K562 (cell line): ENCODE results near the gene PPP3CB. TPM values are rescaled to one million over a fixed set of nuclear protein-coding genes. Genes with fewer than 3 reads are reported as not detected.

ENCODE experiments used
- BCOR ChIP-seq: fragments of 450-650 bp; IDR thresholded peaks from 2 replicates; pipeline ENCODE4 v1.6.1; 2016
- CHAMP1 ChIP-seq: fragments of 450-650 bp; IDR thresholded peaks from 2 replicates; pipeline ENCODE4 v1.6.1; 2016; ENCODE audit warnings: mild to moderate bottlenecking
- DMBX1 ChIP-seq: fragments of 250-450 bp; sonication (Bioruptor Pico); IDR thresholded peaks from 2 replicates; pipeline ENCODE4 v1.8.0; 2022; ENCODE audit warnings: inconsistent platforms, mild to moderate bottlenecking, moderate library complexity, borderline replicate concordance
- E2F3 ChIP-seq: fragments of 250-450 bp; sonication (Bioruptor Pico); IDR thresholded peaks from 2 replicates; pipeline ENCODE4 v1.4.0; 2020; ENCODE audit warnings: mild to moderate bottlenecking
- ETV5 ChIP-seq: sonication (generic); formaldehyde crosslinking; IDR thresholded peaks from 2 replicates; pipeline ENCODE4 v1.4.0; 2020; ENCODE audit warnings: low read depth, mild to moderate bottlenecking, missing genetic modification reagents
- GABPA ChIP-seq: fragments of 200-800 bp; sonication (Bioruptor generic); conservative IDR thresholded peaks from 2 replicates; pipeline ENCODE4 v1.6.1; 2016; ENCODE audit warnings: low read depth, missing genetic modification characterization, missing compliant biosample characterization
- JUN ChIP-seq, 2 experiments: sonication (generic) in 1 of 2; formaldehyde crosslinking in 1 of 2; IDR thresholded peaks; 2 replicates each; pipeline versions ENCODE4 v1.6.1 to v1.8.0; 2012 to 2022; ENCODE audit warnings: borderline replicate concordance in 2 of 2, mild to moderate bottlenecking in 2 of 2, improper control_type of control experiment in 1 of 2, low read depth in 1 of 2, low read length in 1 of 2, missing genetic modification reagents in 1 of 2
- KLF1 ChIP-seq: fragments of 450-650 bp; IDR thresholded peaks from 2 replicates; pipeline ENCODE4 v1.6.1; 2016; ENCODE audit warnings: missing genetic modification characterization, missing compliant biosample characterization
- MBD2 ChIP-seq: sonication (generic); IDR thresholded peaks from 2 replicates; pipeline ENCODE4 v1.6.1; 2016; ENCODE audit warnings: low read depth, borderline replicate concordance
- NR1H2 ChIP-seq: sonication (generic); formaldehyde crosslinking; IDR thresholded peaks from 2 replicates; pipeline ENCODE4 v1.4.0; 2020; ENCODE audit warnings: mild to moderate bottlenecking, missing genetic modification reagents
- POLR2G ChIP-seq: fragments of 200-400 bp; formaldehyde crosslinking; IDR thresholded peaks from 2 replicates; pipeline ENCODE4 v1.6.1; 2017; ENCODE audit warnings: low read depth, mild to moderate bottlenecking, antibody characterized with exemption, low read length, moderate library complexity
- PURB ChIP-seq: sonication (generic); formaldehyde crosslinking; IDR thresholded peaks from 2 replicates; pipeline ENCODE4 v1.9.0; 2021; ENCODE audit warnings: low read depth, mild to moderate bottlenecking, missing genetic modification reagents
- SMC3 ChIP-seq: conservative IDR thresholded peaks from 2 replicates; pipeline ENCODE4 v1.6.1; 2011; ENCODE audit warnings: low read depth, low read length, improper control_type of control experiment; ENCODE audit not compliant: insufficient read depth
- STAT6 ChIP-seq: sonication (generic); formaldehyde crosslinking; IDR thresholded peaks from 2 replicates; pipeline ENCODE4 v1.8.1; 2023; ENCODE audit warnings: mild to moderate bottlenecking, missing genetic modification reagents
- TEAD4 ChIP-seq, 2 experiments: sonication (generic) in 1 of 2; formaldehyde crosslinking in 1 of 2; IDR thresholded peaks; 2 replicates each; pipeline versions ENCODE4 v1.6.1 to v1.8.0; 2012 to 2022; ENCODE audit warnings: borderline replicate concordance in 1 of 2, inconsistent platforms in 1 of 2, low read length in 1 of 2, mild to moderate bottlenecking in 1 of 2, missing genetic modification reagents in 1 of 2
- UBTF ChIP-seq, 2 experiments: IDR thresholded peaks; 2 replicates each; pipeline ENCODE4 v1.6.1; 2012; ENCODE audit warnings: improper control_type of control experiment in 2 of 2, low read depth in 2 of 2, low read length in 2 of 2, borderline replicate concordance in 1 of 2
- ZNF212 ChIP-seq: fragments of 450-650 bp; formaldehyde crosslinking; IDR thresholded peaks from 2 replicates; pipeline ENCODE4 v1.4.0; 2020; ENCODE audit warnings: mild to moderate bottlenecking
- ZNF436 ChIP-seq: fragments of 250-450, 450-650 bp; sonication (Bioruptor Pico); formaldehyde crosslinking; IDR thresholded peaks from 2 replicates; pipeline ENCODE4 v1.7.0; 2020; ENCODE audit warnings: mild to moderate bottlenecking
- polyA plus RNA-seq, 8 experiments: library from polyadenylated mRNA; depleted of rRNA in 4 of 8; stranded (reverse) in 5 of 8; unstranded in 3 of 8; fragments of >200 nt; fragmentation: Nextera tagmentation in 2 of 8; fragmentation: Illumina TruSeq in 1 of 8; extraction: Ambion mirVana in 2 of 8; extraction: Trizol in 1 of 8; gene quantifications; 2 replicates each; pipeline versions ENCODE4 v1.2.1 to v1.2.3, GENCODE V29; 2011 to 2014; ENCODE audit warnings: inconsistent platforms in 1 of 8, missing spikeins in 1 of 8
- total RNA-seq, 7 experiments: library from RNA; depleted of rRNA in 6 of 7; stranded (reverse); fragments of >200 nt in 6 of 7; fragmentation: Illumina TruSeq in 2 of 7; extraction: Trizol in 2 of 7; gene quantifications; 2 replicates each; pipeline versions ENCODE4 v1.2.1 to v1.2.3, GENCODE V29; 2011 to 2021; ENCODE audit warnings: low replicate concordance in 1 of 7

The PPP3CB gene
- total and polyA plus RNA-seq, 9 of the 15 experiments (the other 6 are each of a cell fraction or from before 2014, with no cell fraction given) = 9.6 to 27.6 (median 17.8) TPM

GRCh38 chr10:73413528-73414229 is 82.1 kb downstream of the PPP3CB start, which contains the start of gene ANXA7 (continued):
- TF ChIP-seq ETV5 (peak; percentile 85), CHAMP1 (no peak), ZNF212 (CRISPR knock-in tag) (no peak), E2F3 (CRISPR knock-in tag) (peak; percentile 8; the same call in 1 of the 2 replicates), UBTF (IDR thresholded peaks at IDR 0.05; ENCODE audit: borderline replicate concordance in 1 of 2, low read depth in 2 of 2, low read length in 2 of 2) (peak in 1 of 2 experiments; percentile 86; a peak in 1 of 4 replicates), PURB (no peak), DMBX1 (CRISPR knock-in tag) (no peak), POLR2G (peak; percentile 97), JUN (IDR thresholded peaks at IDR 0.05; ENCODE audit: borderline replicate concordance, low read depth, low read length) (no peak), JUN (CRISPR knock-in tag; IDR thresholded peaks at IDR 0.05; ENCODE audit: borderline replicate concordance) (peak; percentile 94), ZNF436 (CRISPR knock-in tag) (no peak), TEAD4 (IDR thresholded peaks at IDR 0.05; ENCODE audit: low read length) (no peak; the same call in 1 of the 2 replicates), TEAD4 (CRISPR knock-in tag; IDR thresholded peaks at IDR 0.05; ENCODE audit: borderline replicate concordance) (peak; percentile 81; the same call in 1 of the 2 replicates), GABPA (tag) (peak; percentile 57), MBD2 (peak; percentile 22), BCOR (peak; percentile 27; the same call in 1 of the 2 replicates), STAT6 (CRISPR knock-in tag) (peak; percentile 47; the same call in 1 of the 2 replicates), SMC3 (no peak), KLF1 (tag) (no peak), NR1H2 (0 out of 2 replicates have a peak, but pooled peaks have one; percentile 46)
